ENCODE measurements around the gene SCIN. TPM values are rescaled to one million over a fixed set of nuclear protein-coding genes. Genes with fewer than 3 reads are reported as not detected.

Gene SCIN
- total RNA-seq, 3 donors from 2014 or later (not counting 1 experiment from before 2014, with no cell fraction given): 0.08 TPM; not detected in 2

DNA sequence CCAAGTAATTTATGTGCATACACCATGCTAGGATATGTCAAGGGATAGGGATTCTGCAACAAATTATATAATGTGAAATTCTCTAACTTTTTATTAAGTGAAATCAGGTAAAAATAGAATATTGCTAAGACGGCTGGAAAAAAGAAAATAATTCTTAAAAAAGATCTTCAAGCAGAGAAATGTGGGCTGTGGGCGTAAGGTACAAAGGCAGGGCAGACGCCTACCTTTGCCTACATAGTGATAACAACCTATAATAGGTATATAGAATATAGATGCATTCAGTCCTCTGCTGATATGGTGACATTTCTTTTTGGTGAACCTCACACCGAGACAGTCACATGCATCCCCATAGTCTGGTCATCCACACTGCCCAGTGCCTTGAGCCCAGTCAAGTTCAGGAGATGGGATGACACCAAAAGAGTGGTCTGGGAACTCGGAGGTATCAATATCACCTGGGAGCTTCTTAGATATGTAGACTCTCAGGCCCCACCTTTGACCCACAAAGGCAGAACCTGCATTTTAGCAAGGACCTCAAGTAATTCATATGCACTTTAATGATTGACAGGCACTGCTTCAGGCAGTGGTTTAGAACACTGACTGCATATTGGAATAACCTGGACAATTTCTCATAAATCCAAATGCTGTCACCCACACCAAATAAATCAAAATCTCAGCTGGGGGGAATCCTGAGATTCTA lies 59.4 kb downstream of the SCIN start:
- intact Hi-C loops (cut with micrococcal nuclease): no loop called here
- Histone ChIP-seq H3K27me3 (ENCODE audit: control insufficient read depth, insufficient read depth, low read length) (no peaks in the 10 kb centered on the region), H3K4me1 (ENCODE audit: control insufficient read depth, insufficient read depth, low read length) (peaks cover 3% of the 10 kb centered on the region), H3K27ac (ENCODE audit: low read length) (no peak overlapping the region), H3K9me3 (ENCODE audit: control insufficient read depth, insufficient read depth, low read length) (no peaks in the 10 kb centered on the region), H3K36me3 (ENCODE audit: control insufficient read depth, insufficient read depth, low read length) (no peaks in the 10 kb centered on the region), H3K4me3 (ENCODE audit: low read length) (no peak overlapping the region)
- TF ChIP-seq, protein P1, sequence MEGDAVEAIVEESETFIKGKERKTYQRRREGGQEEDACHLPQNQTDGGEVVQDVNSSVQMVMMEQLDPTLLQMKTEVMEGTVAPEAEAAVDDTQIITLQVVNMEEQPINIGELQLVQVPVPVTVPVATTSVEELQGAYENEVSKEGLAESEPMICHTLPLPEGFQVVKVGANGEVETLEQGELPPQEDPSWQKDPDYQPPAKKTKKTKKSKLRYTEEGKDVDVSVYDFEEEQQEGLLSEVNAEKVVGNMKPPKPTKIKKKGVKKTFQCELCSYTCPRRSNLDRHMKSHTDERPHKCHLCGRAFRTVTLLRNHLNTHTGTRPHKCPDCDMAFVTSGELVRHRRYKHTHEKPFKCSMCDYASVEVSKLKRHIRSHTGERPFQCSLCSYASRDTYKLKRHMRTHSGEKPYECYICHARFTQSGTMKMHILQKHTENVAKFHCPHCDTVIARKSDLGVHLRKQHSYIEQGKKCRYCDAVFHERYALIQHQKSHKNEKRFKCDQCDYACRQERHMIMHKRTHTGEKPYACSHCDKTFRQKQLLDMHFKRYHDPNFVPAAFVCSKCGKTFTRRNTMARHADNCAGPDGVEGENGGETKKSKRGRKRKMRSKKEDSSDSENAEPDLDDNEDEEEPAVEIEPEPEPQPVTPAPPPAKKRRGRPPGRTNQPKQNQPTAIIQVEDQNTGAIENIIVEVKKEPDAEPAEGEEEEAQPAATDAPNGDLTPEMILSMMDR (IDR thresholded peaks at IDR 0.05): no peak
- DNase-seq (no peak), ATAC-seq (no peak)
- Mint-ChIP-seq H3K4me1 (peaks cover 0 to 6% of the 10 kb centered on the region in 2 donors), H3K36me3 (no peaks in the 10 kb centered on the region), H3K4me3 (no peak overlapping the region), H3K27ac (no peak overlapping the region), H3K27me3 (ENCODE audit: low read depth in 2 of 2) (peaks cover 8 to 15% of the 10 kb centered on the region in 2 donors), H3K9me3 (no peaks in the 10 kb centered on the region)
- 95% methylated on average over 3 of the region's 5 CpGs for WGBS (ENCODE audit: insufficient coverage)

DNA sequence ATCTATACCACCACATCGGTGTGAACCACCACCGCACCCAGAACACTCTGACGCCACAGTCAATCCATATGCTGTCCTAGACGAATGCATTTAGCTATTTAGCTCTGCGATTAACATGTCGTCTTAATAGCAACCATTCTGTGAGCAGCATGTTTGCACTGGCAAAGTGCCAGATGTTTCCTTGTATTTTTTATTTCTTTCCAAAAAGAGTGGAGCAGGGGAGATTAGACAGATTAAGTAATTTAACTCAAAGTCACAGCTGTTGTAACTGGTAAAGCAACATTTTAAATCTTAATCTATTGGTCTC lies 59.9 kb downstream of the SCIN start:
- DNase-seq (no peak), ATAC-seq (no peak)
- Mint-ChIP-seq H3K9me3 (no peaks in the 10 kb centered on the region), H3K4me1 (peaks cover 0 to 6% of the 10 kb centered on the region in 2 donors), H3K36me3 (no peaks in the 10 kb centered on the region), H3K27ac (no peak overlapping the region), H3K27me3 (ENCODE audit: low read depth in 2 of 2) (peaks cover 8 to 14% of the 10 kb centered on the region in 2 donors), H3K4me3 (no peak overlapping the region)
- TF ChIP-seq, protein P1 (IDR thresholded peaks at IDR 0.05): no peak
- intact Hi-C loops (cut with micrococcal nuclease): no loop called here
- 95% methylated on average over 6 of the region's 6 CpGs for WGBS (ENCODE audit: insufficient coverage)
- Histone ChIP-seq H3K27ac (ENCODE audit: low read length) (no peak overlapping the region), H3K36me3 (ENCODE audit: control insufficient read depth, insufficient read depth, low read length) (no peaks in the 10 kb centered on the region), H3K9me3 (ENCODE audit: control insufficient read depth, insufficient read depth, low read length) (no peaks in the 10 kb centered on the region), H3K4me3 (ENCODE audit: low read length) (no peak overlapping the region), H3K27me3 (ENCODE audit: control insufficient read depth, insufficient read depth, low read length) (no peaks in the 10 kb centered on the region), H3K4me1 (ENCODE audit: control insufficient read depth, insufficient read depth, low read length) (peaks cover 3% of the 10 kb centered on the region)

DNA sequence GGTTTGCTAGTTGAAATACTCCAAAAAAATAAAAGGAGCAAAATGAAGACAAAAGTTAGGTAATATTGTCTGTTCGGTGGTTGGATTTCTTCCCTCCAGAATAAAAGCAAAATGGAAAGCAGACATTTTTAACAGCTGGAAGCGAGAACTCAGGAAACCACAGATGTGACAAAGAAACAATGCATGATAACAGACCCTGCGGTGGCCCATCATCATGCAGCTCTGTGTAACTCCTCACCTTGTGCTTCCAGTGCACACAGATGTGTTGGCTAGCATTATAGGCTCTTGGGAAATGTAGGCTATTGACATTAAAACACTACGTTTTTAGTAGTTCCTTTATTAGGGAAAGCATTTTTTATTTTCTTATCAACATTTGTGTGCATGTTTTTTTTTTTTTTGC lies 63.1 kb downstream of the SCIN start:
- no peaks in the 10 kb centered on the region for H3K36me3 Mint-ChIP-seq
- 9% methylated on average over 3 of the region's 4 CpGs for WGBS (ENCODE audit: insufficient coverage)
- no peaks in the 10 kb centered on the region for H3K36me3 ChIP-seq (ENCODE audit: control insufficient read depth, insufficient read depth, low read length)
- H3K4me3 ChIP-seq (ENCODE audit: low read length): no peak overlapping the region
- H3K4me3 Mint-ChIP-seq: no peak overlapping the region
- intact Hi-C loops (cut with micrococcal nuclease): no loop called here
- peaks cover 0 to 4% of the 10 kb centered on the region in 2 donors for H3K27me3 Mint-ChIP-seq (ENCODE audit: low read depth in 2 of 2)
- H3K4me1 ChIP-seq (ENCODE audit: control insufficient read depth, insufficient read depth, low read length): peaks cover 3% of the 10 kb centered on the region
- H3K9me3 Mint-ChIP-seq: no peaks in the 10 kb centered on the region
- H3K27ac ChIP-seq (ENCODE audit: low read length): no peak overlapping the region
- TF ChIP-seq, protein P1 (IDR thresholded peaks at IDR 0.05): no peak
- ATAC-seq (peak; percentile 47 to 54 (median 50)), DNase-seq (peak in 1 of 2 donors; percentile 9)
- no peaks in the 10 kb centered on the region for H3K27me3 ChIP-seq (ENCODE audit: control insufficient read depth, insufficient read depth, low read length)
- no peaks in the 10 kb centered on the region for H3K9me3 ChIP-seq (ENCODE audit: control insufficient read depth, insufficient read depth, low read length)
- H3K27ac Mint-ChIP-seq: no peak overlapping the region
- peaks cover 13 to 17% of the 10 kb centered on the region in 2 donors for H3K4me1 Mint-ChIP-seq

DNA sequence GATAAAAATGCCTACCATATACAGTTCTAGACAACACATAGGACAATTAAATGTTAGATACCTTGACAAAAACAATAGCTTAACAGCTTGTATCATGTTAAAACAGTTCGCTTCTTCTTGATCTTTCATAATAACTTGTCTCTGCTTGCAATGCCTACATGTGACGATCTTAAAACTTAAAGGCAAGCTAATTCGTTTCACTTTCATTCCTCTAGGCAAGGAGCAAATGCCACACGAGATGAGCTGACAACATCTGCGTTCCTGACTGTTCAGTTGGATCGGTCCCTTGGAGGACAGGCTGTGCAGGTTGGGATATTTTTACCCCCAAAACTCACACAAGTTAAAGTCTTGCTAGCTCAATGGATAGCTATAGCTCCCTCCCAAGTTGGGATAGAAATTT lies 65.3 kb downstream of the SCIN start:
- Histone ChIP-seq H3K4me3 (ENCODE audit: low read length) (no peak overlapping the region), H3K27me3 (ENCODE audit: control insufficient read depth, insufficient read depth, low read length) (no peaks in the 10 kb centered on the region), H3K4me1 (ENCODE audit: control insufficient read depth, insufficient read depth, low read length) (peaks cover 3% of the 10 kb centered on the region), H3K9me3 (ENCODE audit: control insufficient read depth, insufficient read depth, low read length) (no peaks in the 10 kb centered on the region), H3K27ac (ENCODE audit: low read length) (no peak overlapping the region), H3K36me3 (ENCODE audit: control insufficient read depth, insufficient read depth, low read length) (no peaks in the 10 kb centered on the region)
- Mint-ChIP-seq H3K36me3 (no peaks in the 10 kb centered on the region), H3K4me1 (peaks cover 13 to 17% of the 10 kb centered on the region in 2 donors), H3K27ac (peak overlapping the region; percentile 63 to 70), H3K9me3 (no peaks in the 10 kb centered on the region), H3K27me3 (ENCODE audit: low read depth in 2 of 2) (peaks cover 0 to 4% of the 10 kb centered on the region in 2 donors), H3K4me3 (peak overlapping the region; percentile 67)
- DNase-seq (peak in 1 of 2 donors; percentile 64), ATAC-seq (peak; percentile 50 to 62 (median 59))
- intact Hi-C loops (cut with micrococcal nuclease): loop anchor here (5.0 kb wide), 1 partner anchor 1821 kb away; no protein-coding TSS in a partner anchor
- TF ChIP-seq, protein P1 (IDR thresholded peaks at IDR 0.05): no peak
- WGBS (ENCODE audit: insufficient coverage): 8% methylated on average over 5 of the region's 6 CpGs
